T-helper 17 cell (primary cell): ENCODE measurements around the gene ZNF660. TPM values are rescaled to one million over a fixed set of nuclear protein-coding genes. Genes with fewer than 3 reads are reported as not detected.

Experiments
- total RNA-seq, 4 donors: library from RNA in 2 of 4; stranded (reverse) in 2 of 4; gene quantifications; one replicate each; pipeline ENCODE4 v1.2.3 and lab custom pipeline; 2022 to 2026

The ZNF660 gene
- total RNA-seq, 2 donors from 2014 or later: 0.20 TPM; not detected in 1

Other genes starting within 250 kb of the ZNF660 start
- 1 to 10 TPM; 6.3 to 9.4 TPM for gene TCAIM, start 246.2 kb upstream of the ZNF660 start, total RNA-seq
- 10 to 100 TPM in 1 of 2 donors, 1 to 10 TPM in 1; 9.7 to 10.6 TPM for gene ZNF445, start 107.3 kb upstream of the ZNF660 start, total RNA-seq
- gene ZKSCAN7, start 29.8 kb upstream of the ZNF660 start, total RNA-seq: 1 to 10 TPM in 1 of 2 donors, under 1 TPM in 1; 0.81 to 1.7 TPM
- gene ZNF197, start 40.1 kb downstream of the ZNF660 start, total RNA-seq: 1 to 10 TPM; 5.0 to 6.3 TPM
- gene ZNF35, start 63.8 kb downstream of the ZNF660 start, total RNA-seq: 1 to 10 TPM in 1 of 2 donors, under 1 TPM in 1; 0.62 to 1.6 TPM
- 1 to 10 TPM in 1 of 2 donors, under 1 TPM in 1; 0.91 to 2.2 TPM for gene ZNF502, start 127.7 kb downstream of the ZNF660 start, total RNA-seq
- 1 to 10 TPM; 1.3 to 2.4 TPM for gene ZNF501, start 144.7 kb downstream of the ZNF660 start, total RNA-seq
- gene KIAA1143, start 176.7 kb downstream of the ZNF660 start, total RNA-seq: 10 to 100 TPM; 23.1 to 28.7 TPM
- gene KIF15, start 176.8 kb downstream of the ZNF660 start, total RNA-seq: under 1 TPM; 0.12 to 0.16 TPM